LNCAP (cell line): ENCODE results near the gene NHLH1.

ENCODE experiments used
- TF ChIP-seq, protein P1 (sequence below): fragments of 450-650 bp; IDR thresholded peaks from 2 replicates; pipeline ENCODE4 v1.5.1; 2017; ENCODE audit warnings: mild to moderate bottlenecking

NHLH1 gene

DNA sequence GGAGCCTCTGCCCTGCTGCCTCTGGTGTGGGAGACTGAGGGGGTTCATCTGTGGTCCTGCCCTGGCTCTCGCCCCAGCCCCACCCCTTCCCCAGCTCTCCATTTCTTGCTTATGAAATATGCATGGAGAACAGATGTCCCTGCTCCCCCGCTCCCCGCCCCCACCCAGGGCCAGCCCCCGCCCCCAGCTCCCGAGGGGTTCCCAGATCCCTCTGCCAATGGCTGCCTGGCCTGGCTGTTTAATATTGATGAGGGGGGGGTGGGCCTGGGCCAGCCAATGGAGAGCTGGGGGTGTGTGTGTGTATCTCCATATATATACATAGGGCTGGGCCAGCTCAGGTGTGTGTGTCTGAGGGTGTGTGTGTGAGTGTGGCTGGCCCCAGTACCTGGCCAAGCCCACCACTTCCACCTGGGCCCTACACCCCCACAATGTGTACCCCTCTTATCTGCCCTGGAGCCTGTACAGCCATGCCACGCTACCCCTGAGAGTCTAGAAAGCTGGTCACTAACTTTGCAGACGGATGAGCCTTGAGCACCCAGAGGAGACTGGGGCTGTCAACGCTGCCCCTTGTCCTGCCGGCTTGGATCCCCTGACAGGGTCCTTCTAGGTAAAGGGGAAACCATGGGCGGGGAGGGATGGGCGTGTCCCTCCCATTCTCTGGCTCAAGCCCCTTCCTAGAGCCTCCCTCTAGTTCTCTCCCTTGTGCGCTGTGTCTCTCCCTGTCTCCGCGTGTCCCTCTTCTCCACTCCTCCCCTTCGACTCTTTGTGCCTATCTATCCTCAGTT, at the start of gene NHLH1:
Gene NHLH1, plus strand, starts transcription at position 341 of the 785 bp plus-strand sequence. CDS start 3,661 bp downstream, outside the sequence.
- TF ChIP-seq, protein P1, sequence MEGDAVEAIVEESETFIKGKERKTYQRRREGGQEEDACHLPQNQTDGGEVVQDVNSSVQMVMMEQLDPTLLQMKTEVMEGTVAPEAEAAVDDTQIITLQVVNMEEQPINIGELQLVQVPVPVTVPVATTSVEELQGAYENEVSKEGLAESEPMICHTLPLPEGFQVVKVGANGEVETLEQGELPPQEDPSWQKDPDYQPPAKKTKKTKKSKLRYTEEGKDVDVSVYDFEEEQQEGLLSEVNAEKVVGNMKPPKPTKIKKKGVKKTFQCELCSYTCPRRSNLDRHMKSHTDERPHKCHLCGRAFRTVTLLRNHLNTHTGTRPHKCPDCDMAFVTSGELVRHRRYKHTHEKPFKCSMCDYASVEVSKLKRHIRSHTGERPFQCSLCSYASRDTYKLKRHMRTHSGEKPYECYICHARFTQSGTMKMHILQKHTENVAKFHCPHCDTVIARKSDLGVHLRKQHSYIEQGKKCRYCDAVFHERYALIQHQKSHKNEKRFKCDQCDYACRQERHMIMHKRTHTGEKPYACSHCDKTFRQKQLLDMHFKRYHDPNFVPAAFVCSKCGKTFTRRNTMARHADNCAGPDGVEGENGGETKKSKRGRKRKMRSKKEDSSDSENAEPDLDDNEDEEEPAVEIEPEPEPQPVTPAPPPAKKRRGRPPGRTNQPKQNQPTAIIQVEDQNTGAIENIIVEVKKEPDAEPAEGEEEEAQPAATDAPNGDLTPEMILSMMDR = no peak

DNA sequence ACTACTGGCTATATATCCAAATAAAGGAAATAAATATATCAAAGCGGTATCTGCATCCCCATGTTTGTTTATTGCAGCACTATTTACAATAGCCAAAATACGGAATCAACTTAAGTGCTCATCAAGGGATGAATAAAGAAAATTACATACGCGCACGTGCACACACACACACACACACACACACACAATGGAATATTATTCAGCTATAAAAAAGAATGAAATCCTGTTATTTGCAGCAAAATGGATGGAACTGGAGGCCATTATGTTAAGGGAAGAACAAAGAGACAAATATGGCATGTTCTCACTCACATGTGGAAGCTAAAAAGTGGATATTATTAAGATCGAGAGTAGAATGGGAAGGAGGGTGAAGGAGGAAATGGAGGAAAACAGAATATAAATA, 44.0 kb upstream of the NHLH1 start:
- TF ChIP-seq, protein P1 = no peak

DNA sequence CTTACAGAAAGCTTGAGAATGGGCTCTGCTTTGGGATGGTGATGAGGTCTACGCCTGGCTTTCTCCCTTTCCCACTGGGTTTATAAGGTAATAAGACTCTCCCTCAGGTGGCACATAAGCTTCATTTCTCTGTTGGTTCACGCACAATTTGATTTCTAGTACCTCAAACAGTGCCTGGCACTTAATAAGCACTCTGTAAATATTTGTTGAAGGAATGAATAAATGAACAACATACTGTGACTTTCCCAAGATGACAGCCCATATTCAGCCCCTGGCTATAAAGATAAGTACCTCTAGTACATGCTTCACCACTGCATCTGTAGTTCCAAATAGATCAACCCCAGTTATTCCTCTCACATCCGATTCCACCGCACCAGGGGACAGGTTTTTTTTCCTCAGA, 41.6 kb upstream of the NHLH1 start:
- TF ChIP-seq, protein P1 = no peak

DNA sequence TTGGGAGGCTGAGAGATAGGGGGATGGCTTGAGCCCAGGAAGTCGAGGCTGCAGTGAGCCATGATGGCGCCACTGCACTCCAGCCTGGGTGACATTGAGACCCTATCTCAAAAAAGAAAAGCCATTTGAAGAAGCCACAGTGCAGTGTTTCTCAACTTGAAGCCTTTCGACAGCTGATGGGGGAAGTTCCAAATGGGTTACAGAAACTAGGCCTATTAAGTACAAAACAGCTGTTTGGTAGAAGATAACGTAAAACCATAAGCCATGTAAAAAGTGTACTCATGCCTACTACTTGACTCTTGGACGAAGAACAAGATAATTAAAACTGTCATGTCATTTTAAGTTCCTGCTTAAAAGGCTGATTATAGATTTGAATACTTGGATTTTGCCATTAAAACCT, 40.5 kb upstream of the NHLH1 start:
- TF ChIP-seq, protein P1 = no peak

DNA sequence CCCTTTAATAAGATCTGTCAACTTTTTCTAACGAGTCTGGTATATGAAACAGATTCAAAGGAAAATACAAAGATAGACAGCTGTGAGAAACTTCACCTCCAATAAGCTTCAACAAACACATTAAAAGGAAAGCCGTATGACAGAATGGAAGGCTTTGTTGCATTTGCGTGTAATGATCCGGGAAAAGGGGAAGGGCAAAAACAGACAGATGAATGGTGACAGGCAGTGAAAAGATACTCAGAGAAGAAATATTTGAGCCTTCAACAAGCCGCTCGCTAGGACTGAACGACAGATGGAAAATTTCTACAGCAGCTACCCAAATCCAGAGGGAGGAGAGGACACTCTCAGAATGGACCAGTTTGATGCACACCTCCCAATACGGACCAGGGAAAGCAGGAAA, 38.7 kb upstream of the NHLH1 start:
- TF ChIP-seq, protein P1 = no peak

DNA sequence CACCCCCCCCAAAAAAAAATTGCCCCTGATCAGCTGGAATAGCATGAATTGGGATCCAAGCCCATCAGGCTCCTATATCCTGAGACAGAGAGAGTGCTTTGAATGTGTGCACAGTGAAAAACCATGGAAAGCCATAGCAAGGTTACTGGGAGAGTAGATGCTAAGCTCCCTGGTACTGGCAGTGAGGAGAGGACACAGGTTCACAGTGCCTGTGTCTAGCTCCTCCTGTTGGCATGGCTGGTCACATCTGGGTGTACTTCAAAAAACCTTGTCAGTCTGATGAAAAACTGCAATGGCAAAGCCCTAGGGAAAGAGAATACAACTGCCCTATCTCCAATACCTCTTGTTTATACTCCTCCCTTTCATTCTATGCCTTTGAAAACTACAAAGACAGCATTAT, 36.8 kb upstream of the NHLH1 start:
- TF ChIP-seq, protein P1 = no peak

DNA sequence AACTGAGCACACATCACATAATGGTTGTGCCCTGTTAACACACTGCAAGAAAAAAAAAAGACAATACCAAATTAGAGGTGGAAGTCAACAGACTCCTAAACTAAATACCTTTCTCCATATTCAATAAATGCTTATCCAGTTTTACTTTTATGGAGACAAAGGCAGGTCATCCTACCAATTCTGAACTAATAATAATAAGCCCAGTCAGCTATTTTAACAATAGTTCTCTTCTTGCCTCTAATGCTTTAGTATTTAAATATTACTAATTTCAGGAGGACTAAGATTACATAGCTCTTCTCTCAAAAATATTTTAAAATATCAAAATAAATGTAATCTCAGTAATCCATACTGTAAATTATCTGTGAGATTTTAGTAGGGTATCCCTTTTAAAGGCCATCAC, 34.4 kb upstream of the NHLH1 start:
- TF ChIP-seq, protein P1 = no peak
